Measurements from ENCODE around the gene GJA10.

The GJA10 gene

DNA sequence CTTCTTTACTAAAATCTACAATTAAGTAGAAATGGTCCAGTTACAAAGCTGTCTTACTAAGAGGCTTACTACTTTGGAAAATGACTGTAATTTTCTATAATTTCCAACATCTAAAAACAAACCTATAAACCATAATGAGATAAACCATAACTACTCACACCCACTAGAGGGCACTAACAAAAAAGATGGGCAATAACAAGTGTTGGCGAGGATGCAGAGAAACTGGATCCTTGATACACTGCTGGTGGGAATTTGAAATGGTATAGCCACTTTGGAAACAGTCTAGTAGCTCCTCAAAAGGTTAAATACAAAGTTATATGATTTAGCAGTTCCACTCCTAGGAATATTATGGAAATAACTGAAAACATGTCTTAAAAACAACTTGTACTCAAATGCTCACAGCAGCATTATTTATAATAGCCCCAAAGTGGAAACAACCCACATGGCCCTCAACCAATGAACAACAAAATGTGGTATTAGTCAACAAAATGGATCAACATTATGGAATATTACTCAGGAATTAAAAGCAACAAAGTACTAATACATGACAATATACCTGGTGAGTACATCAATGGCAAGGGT lies 50.6 kb downstream of the GJA10 start:
- no peaks in the 10 kb centered on the region for H3K36me3 ChIP-seq (ENCODE audit: insufficient read depth, low read length)
- no peak overlapping the region for H3K9ac ChIP-seq (ENCODE audit: low read depth, low read length)
- H3K9me3 ChIP-seq (ENCODE audit: control insufficient read depth, insufficient read depth, low read length) = no peaks in the 10 kb centered on the region
- H3K4me1 ChIP-seq (ENCODE audit: insufficient read depth, low read length) = no peaks in the 10 kb centered on the region; the same call in 1 of the 2 replicates
